Measurements from ENCODE around the gene OGDH. TPM values are rescaled to one million over a fixed set of nuclear protein-coding genes. Genes with fewer than 3 reads are reported as not detected.

OGDH gene
- total RNA-seq, 6 experiments from 2014 or later = 77.8 to 88.2 (median 80.2) TPM

GRCh38 chr7:44673324-44673723 lies 66.9 kb downstream of the OGDH start:
- Mint-ChIP-seq H3K27me3 (ENCODE audit: insufficient read depth) (peaks cover 2% of the 10 kb centered on the region), H3K4me1 (ENCODE audit: low read depth) (peaks cover 17% of the 10 kb centered on the region), H3K4me3 (no peak overlapping the region), H3K9me3 (no peaks in the 10 kb centered on the region), H3K36me3 (ENCODE audit: low read depth) (peaks cover 25% of the 10 kb centered on the region), H3K27ac (no peak overlapping the region)
- no peak for DNase-seq
- TF ChIP-seq, protein P1, sequence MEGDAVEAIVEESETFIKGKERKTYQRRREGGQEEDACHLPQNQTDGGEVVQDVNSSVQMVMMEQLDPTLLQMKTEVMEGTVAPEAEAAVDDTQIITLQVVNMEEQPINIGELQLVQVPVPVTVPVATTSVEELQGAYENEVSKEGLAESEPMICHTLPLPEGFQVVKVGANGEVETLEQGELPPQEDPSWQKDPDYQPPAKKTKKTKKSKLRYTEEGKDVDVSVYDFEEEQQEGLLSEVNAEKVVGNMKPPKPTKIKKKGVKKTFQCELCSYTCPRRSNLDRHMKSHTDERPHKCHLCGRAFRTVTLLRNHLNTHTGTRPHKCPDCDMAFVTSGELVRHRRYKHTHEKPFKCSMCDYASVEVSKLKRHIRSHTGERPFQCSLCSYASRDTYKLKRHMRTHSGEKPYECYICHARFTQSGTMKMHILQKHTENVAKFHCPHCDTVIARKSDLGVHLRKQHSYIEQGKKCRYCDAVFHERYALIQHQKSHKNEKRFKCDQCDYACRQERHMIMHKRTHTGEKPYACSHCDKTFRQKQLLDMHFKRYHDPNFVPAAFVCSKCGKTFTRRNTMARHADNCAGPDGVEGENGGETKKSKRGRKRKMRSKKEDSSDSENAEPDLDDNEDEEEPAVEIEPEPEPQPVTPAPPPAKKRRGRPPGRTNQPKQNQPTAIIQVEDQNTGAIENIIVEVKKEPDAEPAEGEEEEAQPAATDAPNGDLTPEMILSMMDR (IDR thresholded peaks at IDR 0.05) = no peak

DNA sequence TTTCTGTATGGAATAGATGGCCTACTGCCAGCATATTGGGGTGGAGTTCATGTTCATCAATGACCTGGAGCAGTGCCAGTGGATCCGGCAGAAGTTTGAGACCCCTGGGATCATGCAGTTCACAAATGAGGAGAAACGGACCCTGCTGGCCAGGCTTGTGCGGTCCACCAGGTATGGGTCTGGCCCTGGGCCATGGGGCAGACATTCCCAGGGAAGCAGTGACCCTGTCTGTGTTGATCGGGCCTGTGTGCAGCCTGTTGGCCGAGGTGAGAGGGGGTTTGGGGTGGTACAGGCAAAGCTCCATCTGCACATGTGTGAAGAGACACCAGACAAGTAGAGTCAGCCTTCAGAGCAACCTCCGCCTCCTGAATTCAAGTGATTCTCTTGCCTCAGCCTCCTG lies 67.3 kb downstream of the OGDH start:
- Mint-ChIP-seq H3K27ac (no peak overlapping the region), H3K27me3 (ENCODE audit: insufficient read depth) (peaks cover 2% of the 10 kb centered on the region), H3K36me3 (ENCODE audit: low read depth) (peaks cover 29% of the 10 kb centered on the region), H3K9me3 (no peaks in the 10 kb centered on the region), H3K4me1 (ENCODE audit: low read depth) (peaks cover 22% of the 10 kb centered on the region), H3K4me3 (no peak overlapping the region)
- TF ChIP-seq, protein P1 (IDR thresholded peaks at IDR 0.05) = no peak
- no peak for DNase-seq

DNA sequence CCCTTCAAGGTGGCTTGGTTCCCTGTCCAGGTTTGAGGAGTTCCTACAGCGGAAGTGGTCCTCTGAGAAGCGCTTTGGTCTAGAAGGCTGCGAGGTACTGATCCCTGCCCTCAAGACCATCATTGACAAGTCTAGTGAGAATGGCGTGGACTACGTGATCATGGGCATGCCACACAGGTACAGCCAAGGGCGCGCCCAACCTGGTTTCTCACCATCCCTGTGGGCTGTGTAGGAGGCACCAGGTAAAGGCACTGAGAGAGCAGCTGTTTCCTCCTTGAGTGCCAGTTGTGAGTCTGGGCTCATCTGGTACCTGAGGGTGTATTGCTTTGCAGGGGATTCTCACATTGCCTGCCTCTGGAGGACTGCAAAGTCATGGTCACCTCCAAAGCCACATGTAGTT lies 68.0 kb downstream of the OGDH start:
- TF ChIP-seq, protein P1 (IDR thresholded peaks at IDR 0.05) = no peak
- Mint-ChIP-seq H3K4me3 (no peak overlapping the region), H3K27me3 (ENCODE audit: insufficient read depth) (peaks cover 2% of the 10 kb centered on the region), H3K27ac (no peak overlapping the region), H3K36me3 (ENCODE audit: low read depth) (peaks cover 31% of the 10 kb centered on the region), H3K4me1 (ENCODE audit: low read depth) (peaks cover 28% of the 10 kb centered on the region), H3K9me3 (no peaks in the 10 kb centered on the region)
- no peak for DNase-seq

DNA sequence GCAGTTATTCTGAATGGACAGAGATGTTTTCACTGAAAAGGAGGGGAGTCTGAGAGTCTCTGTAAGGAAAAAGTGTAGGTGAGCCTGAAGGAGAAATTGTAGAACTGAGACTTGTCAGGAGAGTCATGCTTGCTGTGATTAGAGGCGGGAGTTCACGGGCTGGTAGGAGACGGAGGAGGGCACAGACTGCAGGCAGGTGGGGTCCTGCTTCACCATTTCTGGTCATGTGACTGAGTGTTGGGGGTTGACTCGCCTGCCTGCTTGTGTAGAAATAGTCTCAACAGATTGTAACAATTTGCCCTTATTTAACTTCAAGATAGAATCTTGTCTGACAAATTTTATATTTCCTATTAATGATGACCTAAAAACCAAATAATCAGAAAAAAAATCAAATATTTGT lies 70.3 kb downstream of the OGDH start:
- TF ChIP-seq, protein P1 (IDR thresholded peaks at IDR 0.05) = no peak
- H3K27me3 Mint-ChIP-seq (ENCODE audit: insufficient read depth) = peaks cover 2% of the 10 kb centered on the region

DNA sequence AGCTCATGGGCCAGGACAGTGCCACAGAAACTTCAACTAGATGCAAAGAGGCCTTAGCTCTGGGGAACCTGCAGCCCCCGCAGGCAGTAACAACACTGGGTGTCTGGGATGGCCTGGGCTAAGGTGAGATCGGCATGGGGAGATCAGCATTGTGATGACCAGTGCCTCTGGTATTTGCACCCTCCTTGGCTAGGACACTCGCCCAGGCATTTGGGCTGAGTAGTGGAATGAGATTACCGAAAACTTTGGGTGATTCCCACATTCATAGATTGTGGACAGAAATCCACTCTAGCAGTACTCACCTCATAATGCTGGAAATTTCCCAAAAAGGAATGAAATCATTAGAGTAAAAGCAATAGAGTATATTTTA lies 71.7 kb downstream of the OGDH start:
- Mint-ChIP-seq H3K36me3 (ENCODE audit: low read depth) (peaks cover 28% of the 10 kb centered on the region), H3K9me3 (no peaks in the 10 kb centered on the region), H3K27ac (peak overlapping the region; percentile 87), H3K4me1 (ENCODE audit: low read depth) (peaks cover 31% of the 10 kb centered on the region), H3K4me3 (no peak overlapping the region), H3K27me3 (ENCODE audit: insufficient read depth) (peaks cover 2% of the 10 kb centered on the region)
- TF ChIP-seq, protein P1 (IDR thresholded peaks at IDR 0.05) = no peak
- no peak for DNase-seq

More for the DNA sequence above, 70.3 kb downstream of the OGDH start:
- Mint-ChIP-seq H3K4me1 (ENCODE audit: low read depth) (peaks cover 31% of the 10 kb centered on the region), H3K27ac (peak overlapping the region; percentile 17; the same call in 1 of the 2 replicates), H3K4me3 (no peak overlapping the region), H3K36me3 (ENCODE audit: low read depth) (peaks cover 28% of the 10 kb centered on the region), H3K9me3 (no peaks in the 10 kb centered on the region)
- no peak for DNase-seq
